HL-60/S4 (cell line): ENCODE measurements around the gene ATP6V1D.
"Not testable (repeated sequence)": the region's sequence is repeated elsewhere in the genome, so short reads cannot be mapped to it uniquely, and the experiment has no call there.

ENCODE experiments used
- in situ Hi-C: fragments of 300-500 bp; cut with MboI; formaldehyde crosslinking; loops from 2 replicates; pipeline ENCODE4 v1.14.3; 2022; ENCODE audit warnings: low sequenced_read_pairs

Gene ATP6V1D

DNA sequence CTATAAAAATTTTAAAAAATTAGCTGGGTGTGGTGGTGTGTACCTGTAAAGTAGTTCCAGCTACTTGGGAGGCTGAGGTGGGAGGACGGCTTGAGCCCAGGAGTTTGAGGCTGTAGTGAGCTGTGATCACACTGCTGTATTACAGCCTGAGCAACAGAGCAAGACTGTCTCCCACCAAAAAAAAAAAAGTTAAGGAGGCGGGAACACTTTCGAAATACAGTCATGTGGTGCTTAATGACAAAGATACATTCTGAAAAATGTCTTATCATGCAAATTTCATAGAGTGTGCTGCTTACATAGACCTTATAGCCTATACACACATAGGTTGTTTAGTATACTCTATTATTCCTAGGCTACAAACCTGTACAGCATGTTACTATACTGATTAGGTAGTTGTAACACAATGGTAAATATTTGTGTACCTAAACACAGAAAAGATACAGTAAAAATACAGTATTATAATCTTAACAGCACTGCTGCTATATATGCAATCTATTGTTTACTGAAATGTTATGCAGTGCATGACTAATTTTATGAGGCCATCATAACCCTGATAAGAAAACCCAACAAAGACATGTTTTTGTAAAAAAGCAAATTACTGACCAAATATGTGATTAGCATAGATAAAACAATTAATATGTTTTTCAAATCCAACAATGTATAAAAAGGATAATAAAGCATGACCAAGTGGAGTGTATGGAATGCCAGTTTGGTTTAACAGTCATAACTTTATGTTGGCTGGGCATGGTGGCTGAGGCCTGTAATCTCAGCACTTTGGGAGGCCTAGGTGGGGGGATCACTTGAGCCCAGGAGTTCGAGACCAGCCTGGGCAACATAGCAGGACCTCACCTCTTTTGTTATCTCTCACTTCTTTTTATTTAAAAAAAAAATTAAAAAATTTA is 11.9 kb upstream of the ATP6V1D start:
- in situ Hi-C loops, result no loop called here

DNA sequence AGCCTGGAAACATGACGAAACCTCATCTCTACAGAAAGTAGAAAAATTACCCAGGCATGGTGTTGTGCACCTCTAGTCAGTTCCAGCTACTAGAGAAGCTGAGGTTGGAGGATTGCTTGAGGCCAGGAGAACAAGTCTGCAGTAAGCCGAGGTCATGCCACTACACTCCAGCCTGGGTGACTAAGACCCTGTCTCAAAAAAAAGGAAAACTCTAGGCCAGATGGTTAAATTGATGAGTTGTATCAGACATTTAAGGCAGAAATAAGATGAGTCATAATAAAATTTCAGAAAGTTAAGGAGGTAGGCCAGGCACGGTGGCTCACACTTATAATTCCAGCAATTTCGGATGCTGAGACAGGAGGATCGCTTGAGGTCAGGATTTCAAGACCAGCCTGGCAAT is 11.2 kb upstream of the ATP6V1D start:
- in situ Hi-C loops, result no loop called here

DNA sequence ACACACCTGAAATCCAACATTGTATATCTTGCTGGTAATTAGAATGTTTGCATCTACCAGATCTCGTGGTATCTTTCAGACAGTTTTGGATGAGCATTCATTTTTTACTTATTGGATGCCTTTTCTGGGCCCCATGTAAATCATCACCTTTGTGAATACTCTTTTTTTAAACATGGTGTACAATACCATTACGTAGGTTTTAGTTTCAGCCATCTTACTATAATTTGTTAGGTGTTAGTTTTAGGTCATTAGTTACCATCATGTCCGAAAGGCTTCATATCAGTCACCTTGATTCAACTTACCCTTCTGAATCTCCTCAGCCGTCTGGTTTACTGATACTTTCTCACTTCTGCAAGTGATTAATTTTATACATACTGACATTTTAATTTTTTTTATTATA is 5.9 kb upstream of the ATP6V1D start:
- in situ Hi-C loops, result no loop called here

DNA sequence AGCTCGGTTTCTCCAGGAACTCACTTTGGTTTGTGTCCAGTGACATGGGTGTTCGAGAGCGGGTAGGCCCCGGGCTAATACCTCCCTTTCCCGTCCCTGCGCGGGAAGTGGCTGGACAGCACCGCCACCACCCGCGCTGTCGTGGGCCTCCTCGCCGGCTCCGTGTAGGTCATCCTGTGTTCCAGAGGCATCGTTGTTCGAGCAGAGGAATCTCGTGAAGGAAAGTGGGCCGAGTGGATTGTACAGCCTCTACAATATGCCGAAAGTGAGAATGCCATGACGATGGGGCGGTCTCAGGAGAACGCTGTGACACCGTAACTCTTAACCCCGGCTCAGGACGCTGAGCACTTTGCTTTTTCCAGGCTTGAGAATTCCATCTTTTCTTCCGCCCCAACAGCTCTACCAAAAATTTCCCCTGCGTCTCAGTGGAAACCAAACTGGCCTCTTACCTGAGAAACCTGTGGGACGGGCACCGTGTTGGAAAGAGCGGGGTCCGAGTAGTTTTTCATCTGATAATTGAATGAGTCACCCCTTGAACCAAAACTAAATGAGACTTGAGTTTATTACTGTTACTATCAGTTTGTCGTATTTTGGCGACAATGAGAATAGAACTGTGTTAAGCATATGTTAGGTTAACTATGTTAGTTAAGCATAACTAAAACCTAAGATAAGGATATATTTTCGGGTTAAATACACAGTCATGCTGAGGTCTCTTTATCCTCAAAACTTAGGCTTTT is 1.0 kb upstream of the ATP6V1D start:
- in situ Hi-C loops, result no loop called here

DNA sequence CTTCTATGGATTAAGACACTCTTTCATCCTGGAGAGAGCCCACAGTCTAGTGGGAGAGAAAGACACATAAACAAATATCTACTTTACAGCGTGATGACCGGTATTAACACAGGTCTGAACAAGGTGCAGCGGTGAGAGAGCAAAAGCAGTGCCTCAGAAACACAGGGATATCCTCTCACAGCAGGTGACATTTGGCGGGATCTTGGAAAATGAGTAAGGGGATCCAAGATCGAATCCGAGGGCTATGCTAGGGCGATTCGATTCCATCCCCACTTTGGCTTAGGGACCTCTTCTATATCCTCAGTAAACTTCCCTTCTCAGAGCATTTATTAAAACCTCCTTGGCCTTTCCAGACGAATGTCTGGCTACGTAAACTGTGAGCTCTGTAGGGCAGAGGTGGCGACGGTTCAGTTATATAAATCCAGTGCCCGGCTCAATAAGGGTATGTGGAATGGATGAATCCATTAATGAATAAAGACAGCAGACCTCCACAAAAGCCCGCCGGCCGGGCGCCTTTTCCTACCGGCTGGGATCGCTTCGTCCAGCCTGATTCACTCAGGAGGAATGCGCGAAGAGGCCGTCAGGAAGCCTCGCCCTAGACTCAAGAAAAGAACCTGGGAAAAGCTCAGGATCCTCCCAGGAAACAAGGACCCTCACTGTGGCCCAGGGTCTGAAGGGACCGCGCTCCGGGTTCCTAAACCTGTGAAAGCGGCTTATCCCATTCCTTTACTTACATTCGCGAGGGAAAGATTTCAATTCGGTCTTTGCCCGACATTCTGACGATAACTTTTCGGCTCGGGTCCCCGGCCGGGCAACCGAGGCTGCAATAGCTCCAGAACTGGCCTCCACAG is 455 bp downstream of the ATP6V1D start:
- in situ Hi-C loops, result no loop called here

DNA sequence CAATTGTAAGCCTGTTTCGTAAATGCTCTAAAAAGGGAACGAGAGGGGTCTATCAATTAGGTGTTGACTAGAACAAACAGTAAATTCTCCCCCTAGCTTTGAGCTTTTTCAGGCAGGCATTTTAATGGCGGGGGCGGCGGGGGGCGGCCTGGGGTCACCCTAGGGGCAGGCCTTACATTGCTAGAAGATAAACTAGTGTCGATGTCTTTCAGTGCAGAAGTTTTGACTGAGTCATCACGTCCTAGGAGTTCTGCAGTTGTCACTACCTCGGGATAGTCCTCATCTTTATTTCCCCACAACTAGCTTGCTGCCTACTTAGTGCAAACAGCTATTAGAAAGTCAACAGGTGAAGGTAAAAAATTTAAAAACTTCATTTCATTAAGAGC is 1.6 kb downstream of the ATP6V1D start:
- in situ Hi-C loops, result no loop called here

DNA sequence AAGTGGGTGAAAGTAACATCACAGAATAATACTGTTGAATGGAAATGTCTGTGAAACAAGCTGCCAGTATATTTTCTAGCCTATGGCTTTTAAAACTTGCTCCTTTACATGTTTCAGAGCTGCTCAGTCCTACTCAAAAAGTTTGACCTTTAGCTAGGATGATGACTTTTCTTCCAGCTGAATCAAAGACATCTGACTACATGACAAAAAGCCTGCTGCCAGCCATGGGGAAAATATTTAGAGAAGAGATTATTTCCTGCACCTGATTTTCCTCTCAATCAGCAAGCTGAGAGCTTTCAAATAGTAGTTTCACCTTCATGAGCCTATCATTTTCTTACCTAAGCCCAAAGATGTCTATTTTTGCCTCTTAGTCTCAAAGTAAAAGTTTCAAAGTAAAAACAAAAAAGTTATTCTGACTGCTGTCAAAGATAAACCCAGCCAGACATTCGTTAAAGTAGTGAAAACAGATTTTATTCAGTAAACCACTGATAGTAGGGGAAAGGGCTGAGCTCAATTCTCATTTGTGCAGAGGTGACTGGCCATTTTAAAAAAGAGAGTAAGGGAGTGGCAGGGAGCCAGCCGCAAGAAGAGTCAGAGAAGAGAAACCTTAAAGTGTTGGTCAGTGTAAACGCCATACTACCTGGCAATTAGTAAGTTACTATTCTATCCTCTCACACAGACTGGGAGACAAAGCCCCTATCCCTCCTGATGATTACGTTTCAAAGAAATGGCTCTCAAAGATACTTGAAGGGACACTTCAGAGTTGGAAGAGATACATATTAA is 2.2 kb downstream of the ATP6V1D start:
- in situ Hi-C loops, result no loop called here

DNA sequence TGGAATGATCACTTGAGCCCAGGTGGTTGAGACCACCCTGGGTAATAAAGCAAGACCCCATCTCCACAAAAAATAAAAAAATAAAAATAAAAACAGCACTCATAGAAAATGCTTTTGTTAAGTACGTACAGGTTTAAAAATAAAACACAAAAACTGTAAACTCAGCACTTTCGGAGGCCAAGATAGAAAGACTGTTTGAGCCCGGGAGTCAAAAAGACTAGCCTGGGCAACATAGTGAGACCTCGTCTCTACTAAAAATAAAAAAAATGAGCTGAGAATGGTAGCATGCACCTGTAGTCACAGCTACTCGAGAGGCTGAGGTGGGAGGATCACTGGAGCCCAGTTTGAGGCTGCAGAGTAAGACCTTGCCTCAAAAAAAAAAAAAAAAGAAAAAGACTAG is 7.5 kb downstream of the ATP6V1D start:
- in situ Hi-C loops, result no loop called here

DNA sequence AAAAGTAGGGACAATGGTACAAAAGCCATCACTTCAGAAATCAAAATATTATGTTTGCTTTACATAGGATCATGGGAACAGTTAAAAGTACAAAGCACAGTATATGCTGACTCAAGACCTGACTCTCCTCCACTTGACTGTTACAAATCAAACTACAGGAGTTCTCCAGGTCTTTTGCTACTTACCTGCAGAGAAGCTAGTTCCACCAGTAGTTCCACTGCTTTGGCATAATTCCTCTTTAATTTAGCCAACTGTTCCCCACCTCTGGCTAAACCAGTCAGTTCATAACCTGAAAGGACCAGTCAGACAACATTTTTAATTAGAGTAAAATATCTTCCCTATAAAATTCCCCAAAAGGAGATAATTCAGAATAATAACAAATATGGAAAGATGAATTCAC is 14.0 kb downstream of the ATP6V1D start:
- in situ Hi-C loops, result no loop called here

DNA sequence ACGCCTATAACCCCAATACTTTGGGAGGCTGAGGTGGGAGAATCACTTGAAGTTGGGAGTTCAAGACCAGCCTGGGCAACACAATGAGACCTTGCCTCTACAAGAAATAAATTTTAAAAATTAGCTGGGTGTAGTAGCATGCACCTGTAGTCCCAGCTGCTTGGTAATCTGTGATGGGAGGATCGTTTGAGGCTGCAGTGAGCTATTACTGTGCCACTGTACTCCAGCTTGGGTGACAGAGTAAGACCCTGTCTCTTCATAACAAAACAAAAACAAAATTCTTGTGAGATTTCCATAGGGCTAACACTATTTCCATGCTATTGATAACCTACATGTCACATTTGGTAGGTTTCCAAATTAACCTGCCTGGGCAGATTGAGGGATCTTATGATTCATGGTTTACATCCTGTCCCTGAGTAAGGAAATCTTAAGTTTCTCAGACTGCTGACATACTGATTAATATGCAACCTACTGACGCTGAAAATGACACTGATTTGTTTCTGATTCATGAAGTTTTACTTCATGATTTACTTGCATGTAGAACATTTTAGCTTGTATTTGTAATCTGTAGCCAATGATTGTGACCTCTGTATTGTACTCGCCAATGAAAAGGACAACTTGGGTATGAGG is 15.9 kb downstream of the ATP6V1D start:
- in situ Hi-C loops, result no loop called here

DNA sequence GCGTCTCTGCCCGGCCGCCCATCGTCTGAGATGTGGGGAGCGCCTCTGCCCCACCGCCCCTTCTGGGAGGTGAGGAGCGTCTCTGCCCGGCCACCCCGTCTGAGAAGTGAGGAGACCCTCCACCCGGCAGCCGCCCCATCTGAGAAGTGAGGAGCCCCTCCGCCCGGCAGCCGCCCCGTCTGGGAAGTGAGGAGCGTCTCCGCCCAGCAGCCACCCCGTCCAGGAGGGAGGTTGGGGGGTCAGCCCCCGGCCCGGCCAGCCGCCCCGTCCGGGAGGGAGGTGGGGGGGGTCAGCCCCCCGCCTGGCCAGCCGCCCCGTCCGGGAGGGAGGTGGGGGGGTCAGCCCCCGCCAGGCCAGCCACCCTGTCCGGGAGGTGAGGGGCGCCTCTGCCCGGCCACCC is 18.4 kb downstream of the ATP6V1D start:
- in situ Hi-C loops, result not testable (repeated sequence)

DNA sequence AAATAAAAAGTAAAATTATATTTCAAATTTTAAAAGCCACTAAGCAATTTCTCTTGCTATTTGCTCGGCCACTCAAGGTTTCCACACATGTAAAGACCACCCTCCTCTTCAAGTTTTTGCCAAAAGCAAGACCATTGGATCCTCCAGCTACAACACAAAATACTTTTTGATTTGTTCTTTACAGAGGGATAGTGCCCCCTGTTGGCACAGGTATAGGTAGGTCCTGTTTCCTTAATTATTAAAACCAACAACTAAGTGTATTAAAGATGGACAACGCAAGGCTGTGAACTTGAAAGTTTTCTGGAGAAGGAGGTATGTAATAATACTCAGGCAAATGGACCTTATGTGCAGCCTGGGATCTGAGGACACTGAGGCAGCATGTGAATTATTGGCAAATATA is 23.8 kb downstream of the ATP6V1D start:
- in situ Hi-C loops, result no loop called here

DNA sequence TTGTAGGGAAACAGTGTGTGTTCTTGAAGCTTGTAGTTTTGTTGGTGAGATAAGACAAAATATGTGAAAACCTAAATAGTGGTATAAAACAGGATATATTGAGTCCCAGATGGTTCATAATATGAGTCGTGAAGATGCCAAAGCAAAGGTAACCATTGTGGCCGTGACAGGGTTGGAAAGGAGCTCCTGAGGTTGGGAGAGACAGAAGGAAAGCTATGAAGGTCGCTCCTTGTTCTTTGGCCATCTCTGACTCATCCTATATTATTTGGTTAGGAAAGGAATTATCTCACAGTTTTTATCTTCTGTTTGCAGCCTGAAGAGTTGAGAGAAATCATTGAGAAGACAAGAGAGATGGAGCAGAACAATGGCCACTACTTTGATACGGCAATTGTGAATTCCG is 27.1 kb downstream of the ATP6V1D start:
- in situ Hi-C loops, result no loop called here

DNA sequence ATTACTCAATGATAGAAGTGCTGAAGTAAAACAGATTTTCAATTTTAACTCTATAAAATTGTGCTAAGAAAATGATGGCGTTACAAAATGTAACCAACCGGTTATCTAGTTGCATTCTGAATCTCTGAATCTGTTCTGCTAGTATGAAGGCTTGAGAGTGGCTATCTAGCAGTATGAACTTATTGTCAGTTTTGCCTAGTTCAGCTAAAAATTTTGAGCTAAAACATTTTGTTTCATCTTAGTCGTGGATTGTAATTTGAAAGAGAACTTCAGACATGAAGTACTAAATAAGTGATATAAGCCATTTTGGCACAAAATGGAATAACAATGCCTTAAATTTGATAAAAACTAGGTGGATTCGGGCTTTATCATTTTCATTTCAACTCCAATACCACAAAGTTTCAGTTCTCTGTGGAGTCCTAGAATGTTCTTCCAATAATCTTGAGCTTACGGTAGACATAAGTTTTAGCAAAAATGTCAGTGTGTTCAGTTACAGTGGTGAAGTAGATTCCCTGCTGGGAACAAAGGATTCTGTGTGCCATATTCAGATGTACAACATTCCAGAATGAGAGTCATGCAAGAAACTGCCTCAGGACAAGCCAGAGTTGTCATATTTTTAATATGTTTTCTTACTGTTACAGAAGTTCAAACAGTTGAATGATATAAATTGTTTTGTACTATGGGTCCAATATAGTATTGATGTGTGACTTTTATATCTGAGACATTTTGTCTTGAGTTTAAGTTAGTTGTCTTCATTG is 28.1 kb downstream of the ATP6V1D start:
- in situ Hi-C loops, result no loop called here

DNA sequence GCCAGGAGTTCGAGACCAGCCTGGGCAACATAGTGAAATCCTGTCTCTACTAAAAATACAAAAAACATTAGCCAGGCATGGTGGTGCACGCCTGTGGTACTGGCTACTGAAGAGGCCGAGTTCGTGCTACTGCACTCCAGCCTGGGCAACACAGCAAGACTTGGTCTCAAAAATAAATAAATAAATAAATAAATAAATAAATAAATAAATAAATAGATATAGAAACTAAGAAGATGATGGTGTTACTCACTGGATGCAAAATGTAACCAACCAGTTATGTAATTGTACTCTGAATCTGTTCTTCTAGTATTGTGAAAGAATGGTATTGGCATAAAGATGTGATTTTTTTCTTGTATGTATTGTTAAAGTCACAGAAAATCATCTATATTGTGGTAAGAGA is 29.9 kb downstream of the ATP6V1D start:
- in situ Hi-C loops, result not testable (repeated sequence)

DNA sequence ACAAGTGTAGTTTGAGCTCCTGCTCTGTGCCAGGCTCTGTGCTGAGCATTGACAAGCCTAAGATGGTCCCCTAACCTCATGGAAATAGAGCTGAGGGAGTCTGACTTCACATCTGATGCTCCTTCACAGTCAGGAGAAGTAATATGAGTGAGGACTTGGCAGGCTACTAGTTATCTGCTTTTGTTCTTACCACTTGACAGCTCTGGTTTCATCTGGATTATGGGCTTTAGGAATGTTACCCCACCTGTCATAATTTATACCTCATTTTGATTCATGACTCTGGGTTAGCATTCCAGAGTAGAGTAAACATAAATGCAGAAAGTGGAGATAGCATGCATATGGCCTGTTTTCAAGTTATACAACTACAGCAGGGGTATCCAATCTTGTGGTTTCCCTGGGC is 40.5 kb downstream of the ATP6V1D start:
- in situ Hi-C loops, result no loop called here

DNA sequence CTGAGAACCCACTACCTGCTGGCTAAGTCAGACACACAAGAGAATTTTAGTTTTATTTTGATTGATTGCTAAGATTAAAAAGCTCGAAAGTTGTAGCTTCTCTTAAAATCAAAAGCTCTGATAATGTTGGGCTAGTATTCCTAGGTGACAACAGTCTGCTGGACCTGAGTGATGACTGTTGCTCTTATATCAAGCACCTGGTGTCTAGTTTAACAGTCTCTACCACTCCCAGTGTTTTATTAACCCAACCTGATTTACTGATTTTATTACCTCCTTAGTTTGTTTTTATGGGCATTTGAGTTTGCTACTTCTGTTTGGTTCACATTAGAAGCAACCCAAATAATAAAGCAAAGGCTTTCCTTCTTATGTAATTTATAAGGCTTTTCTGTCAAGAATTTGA is 41.8 kb downstream of the ATP6V1D start:
- in situ Hi-C loops, result no loop called here

DNA sequence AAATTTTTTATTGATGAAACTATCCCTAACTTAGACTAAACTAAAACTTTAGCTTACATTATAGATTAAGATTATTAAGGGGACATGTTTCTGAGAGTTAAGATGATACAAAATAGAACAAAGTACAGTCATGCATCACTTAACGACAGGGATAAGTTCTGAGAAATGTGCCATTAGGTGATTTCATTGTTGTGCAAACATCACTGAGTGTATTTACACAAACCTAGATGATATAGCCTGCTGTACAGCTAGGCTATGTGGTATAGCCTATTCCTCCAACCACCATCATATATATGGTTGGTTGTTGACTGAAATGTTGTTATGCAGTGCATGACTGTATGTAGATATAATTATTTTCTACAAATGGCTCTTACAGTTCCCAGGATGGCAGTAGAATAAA is 46.5 kb downstream of the ATP6V1D start:
- in situ Hi-C loops, result no loop called here

DNA sequence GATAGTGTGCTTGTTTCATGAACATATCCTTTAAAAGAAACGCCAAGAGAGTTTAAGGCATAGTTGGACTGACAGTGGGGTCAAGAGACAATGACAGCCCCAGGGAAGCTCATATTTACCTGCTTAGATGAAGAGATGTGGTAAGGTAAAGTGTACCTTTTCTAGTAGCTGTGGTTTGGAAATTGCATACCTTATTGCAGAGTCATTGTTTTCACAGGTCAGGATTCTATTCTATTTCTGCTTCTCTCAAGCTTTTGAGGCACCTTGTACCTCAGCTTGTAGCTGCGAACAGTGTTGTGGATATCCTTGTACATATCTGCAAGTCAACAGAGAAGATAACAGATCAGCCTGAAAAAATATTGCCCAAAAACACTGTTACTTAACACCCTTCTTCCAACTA is 47.7 kb downstream of the ATP6V1D start:
- in situ Hi-C loops, result no loop called here
